SK-N-MC (cell line): Measurements from ENCODE around the gene KCNA4.

Source experiments
- DNase-seq: peaks from one replicate; pipeline ENCODE4 v3.0.0-alpha.2; 2011; ENCODE audit warnings: low read depth, low spot score
- H3K27ac ChIP-seq: fragments of 200-600 bp; sonication (generic); 2 replicates; pipeline ENCODE4 v1.5.1; 2016; ENCODE audit warnings: mixed run types
- H3K36me3 ChIP-seq: fragments of 200-600 bp; sonication (generic); 2 replicates; pipeline ENCODE4 v1.6.1; 2017; ENCODE audit warnings: antibody characterized with exemption, low read length, mixed read lengths; ENCODE audit not compliant: insufficient read depth
- H3K4me3 ChIP-seq: fragments of 200-600 bp; sonication (generic); 2 replicates; pipeline ENCODE4 v1.5.1; 2016
- H3K9ac ChIP-seq: fragments of 200-600 bp; sonication (generic); 2 replicates; pipeline ENCODE4 v1.8.0; 2017; ENCODE audit warnings: mixed run types, mixed read lengths; ENCODE audit not compliant: insufficient read length
- H3K9me3 ChIP-seq: fragments of 200-600 bp; sonication (generic); 2 replicates; pipeline ENCODE4 v1.6.1; 2017; ENCODE audit warnings: low read depth, mild to moderate bottlenecking, antibody characterized with exemption, low read length, moderate library complexity, mixed read lengths
- EZH2 ChIP-seq: fragments of 200-600 bp; sonication (generic); IDR thresholded peaks from one replicate; pipeline ENCODE4 v1.6.1; 2017; ENCODE audit warnings: antibody characterized with exemption
- FOXP2 ChIP-seq: optimal IDR thresholded peaks from 2 replicates; pipeline ENCODE3; 2011; ENCODE audit warnings: mild to moderate bottlenecking, moderate library complexity; ENCODE audit not compliant: insufficient read depth; ENCODE audit errors: extremely low read length, control extremely low read depth
- POLR2AphosphoS5 ChIP-seq: IDR thresholded peaks from 2 replicates; pipeline ENCODE4 v1.6.1; 2012; ENCODE audit warnings: mild to moderate bottlenecking, low read depth, low read length, borderline replicate concordance

Gene KCNA4

GRCh38 chr11:29963796-29964195 is 53.0 kb downstream of the KCNA4 start:
- Histone ChIP-seq H3K27ac (no peak overlapping the region), H3K9ac (no peak overlapping the region), H3K9me3 (no peaks in the 10 kb centered on the region), H3K4me3 (no peak overlapping the region), H3K36me3 (no peaks in the 10 kb centered on the region)
- TF ChIP-seq FOXP2 (no peak), POLR2AphosphoS5 (no peak), EZH2 (no peak)
- DNase-seq, result no peak

DNA sequence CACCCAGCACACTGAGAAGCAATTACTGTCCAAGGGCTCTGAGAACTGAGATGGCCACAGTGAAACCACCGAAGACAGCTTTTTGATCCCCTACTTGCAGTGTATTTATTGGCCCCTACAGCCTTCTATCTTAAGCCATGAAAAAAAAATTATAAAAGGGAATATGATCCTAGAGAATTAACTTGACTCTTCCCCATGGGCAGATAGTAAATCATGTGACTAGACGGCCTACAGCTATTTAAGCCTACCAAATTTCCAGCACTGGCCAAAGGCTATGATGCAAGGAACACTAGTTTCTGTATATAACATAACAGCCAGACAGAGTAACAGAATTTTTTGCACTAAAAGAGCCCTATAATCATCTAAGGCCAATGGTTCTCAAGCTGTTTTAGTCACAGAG is 53.8 kb downstream of the KCNA4 start:
- no peak for DNase-seq
- no peak overlapping the region for H3K27ac ChIP-seq
- no peak overlapping the region for H3K4me3 ChIP-seq
- H3K9me3 ChIP-seq, result no peaks in the 10 kb centered on the region
- no peaks in the 10 kb centered on the region for H3K36me3 ChIP-seq
- TF ChIP-seq POLR2AphosphoS5 (no peak), EZH2 (no peak), FOXP2 (no peak)
- no peak overlapping the region for H3K9ac ChIP-seq

- Histone ChIP-seq H3K36me3 (no peaks in the 10 kb centered on the region), H3K27ac (no peak overlapping the region), H3K9ac (no peak overlapping the region), H3K4me3 (no peak overlapping the region), H3K9me3 (no peaks in the 10 kb centered on the region)
- DNase-seq, result no peak
- TF ChIP-seq FOXP2 (no peak), EZH2 (no peak), POLR2AphosphoS5 (no peak)
These were observed 54.6 kb downstream of the KCNA4 start for GRCh38 chr11:29962243-29962642.
